CMK (cell line): Measurements from ENCODE around the gene TMEM35B.
"Not testable (repeated sequence)": the region's sequence is repeated elsewhere in the genome, so short reads cannot be mapped to it uniquely, and the experiment has no call there.

Experiments used
- DNase-seq: peaks from one replicate; pipeline ENCODE4 v3.0.0-alpha.2; 2010; ENCODE audit warnings: low read depth

Gene TMEM35B

DNA sequence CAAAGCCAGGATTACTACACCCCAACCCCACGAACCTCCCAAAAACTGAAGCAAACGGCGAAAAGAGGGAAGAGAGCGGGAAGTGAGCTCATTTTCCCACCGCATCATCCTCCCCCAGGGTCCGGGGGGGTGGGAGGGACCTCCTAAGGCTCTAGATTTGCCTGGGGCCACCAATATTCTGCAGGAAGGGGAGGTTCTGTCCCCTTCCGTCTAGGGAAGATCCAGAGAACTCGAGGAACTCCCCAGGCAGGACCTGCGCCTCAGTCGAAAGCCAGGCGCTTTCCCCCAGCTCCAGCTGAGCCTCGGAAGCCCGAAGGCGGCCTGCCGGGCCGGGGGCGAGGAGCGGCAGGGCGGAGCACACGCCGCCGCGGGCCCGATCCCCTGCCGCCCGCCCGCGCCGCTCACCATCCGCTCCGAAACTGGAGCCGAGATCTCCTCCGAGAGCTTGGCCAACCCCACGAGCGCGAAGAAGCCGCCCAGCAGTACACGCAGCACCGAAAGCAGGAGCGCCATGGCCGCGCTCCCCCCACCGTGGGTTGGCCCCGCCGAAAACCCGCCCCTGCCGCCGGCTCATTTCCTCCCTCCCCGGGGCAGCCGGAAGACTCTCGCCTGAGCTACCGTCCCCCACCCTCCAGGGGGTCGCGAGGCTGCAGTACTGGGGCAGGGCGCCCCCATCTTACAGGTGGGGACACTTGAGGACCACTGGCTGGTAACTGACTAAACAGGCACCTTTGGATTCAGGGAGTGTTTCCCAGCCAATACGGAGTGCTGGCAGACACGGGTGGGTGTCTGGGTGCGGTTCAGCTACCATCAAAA lies at the start of gene TMEM35B:
Gene TMEM35B, minus strand, starts transcription at position 555 of the 816 bp plus-strand sequence. Its CDS starts 42 bp downstream, at position 513.
- DNase-seq: peak; percentile 46

DNA sequence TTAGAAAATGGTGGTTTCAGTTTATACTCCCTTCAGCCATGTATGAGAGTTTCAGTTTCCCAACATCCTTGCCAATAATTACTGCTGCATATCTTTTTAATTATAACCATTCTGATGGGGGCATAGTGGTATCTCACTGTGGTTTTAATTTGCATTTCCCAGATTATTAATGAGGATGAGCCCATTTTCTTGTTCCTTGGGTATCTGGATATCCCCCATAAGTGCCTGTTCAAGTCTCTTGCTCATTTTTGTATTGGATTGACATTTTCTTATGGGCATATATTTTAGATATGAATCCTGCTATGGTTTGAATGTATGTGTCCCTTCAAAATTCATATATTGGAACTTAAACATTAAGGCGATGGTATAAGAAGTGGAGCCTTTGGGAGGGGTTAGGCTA lies 48.2 kb upstream of the TMEM35B start:
- no peak for DNase-seq

DNA sequence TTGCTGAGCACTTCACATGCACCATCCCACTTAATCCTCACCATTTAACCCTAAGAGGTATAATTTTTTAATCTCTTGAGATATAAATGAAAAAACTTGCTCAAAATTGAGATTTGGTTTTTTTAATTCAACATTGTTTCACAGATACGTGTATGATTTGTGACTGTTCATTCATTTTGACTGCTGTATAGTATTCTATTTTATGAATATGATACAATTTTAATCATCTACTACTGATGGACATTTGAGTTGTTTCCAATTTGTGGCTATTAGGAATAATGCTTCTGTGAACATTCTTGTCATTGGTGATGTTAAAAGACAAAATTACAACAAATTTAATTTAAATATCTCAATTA lies 47.2 kb upstream of the TMEM35B start:
- DNase-seq: no peak

DNA sequence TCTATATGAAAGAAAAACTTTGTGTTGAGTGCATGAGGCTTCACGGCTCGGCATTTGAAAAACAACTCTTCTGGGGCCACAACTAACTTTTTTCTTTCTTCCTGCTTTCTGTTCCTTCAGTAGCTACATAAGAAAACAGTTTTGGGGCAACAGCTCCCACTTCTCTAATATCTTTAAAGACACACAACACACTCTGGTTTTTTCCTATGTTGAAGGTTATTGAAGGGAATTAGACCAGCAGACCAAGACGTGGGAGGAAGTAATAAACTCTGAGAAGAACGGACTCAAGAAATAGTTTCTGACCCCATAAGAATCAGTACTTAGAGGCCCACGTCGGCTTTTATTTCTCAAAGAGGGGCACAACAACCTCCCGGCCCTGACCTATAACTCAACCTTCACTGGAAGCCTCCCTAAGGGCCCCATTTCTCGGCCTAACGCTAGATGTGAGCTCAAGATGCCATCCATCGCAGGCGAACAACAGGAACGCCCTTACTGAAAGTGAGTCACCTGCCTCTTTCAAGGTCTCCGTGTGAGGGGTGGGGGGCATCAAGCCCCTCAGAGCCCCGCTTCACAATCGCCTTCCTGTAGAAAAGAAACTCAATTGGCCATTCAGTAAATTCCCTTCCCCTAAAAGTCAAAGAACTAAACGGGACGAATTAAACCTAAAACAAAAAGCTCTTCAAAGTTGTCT lies 45.8 kb upstream of the TMEM35B start:
- peak; percentile 21 for DNase-seq

GRCh38 chr1:35030338-35030737 lies 45.2 kb upstream of the TMEM35B start:
- DNase-seq: no peak

GRCh38 chr1:35029761-35030160 lies 44.6 kb upstream of the TMEM35B start:
- DNase-seq: no peak

DNA sequence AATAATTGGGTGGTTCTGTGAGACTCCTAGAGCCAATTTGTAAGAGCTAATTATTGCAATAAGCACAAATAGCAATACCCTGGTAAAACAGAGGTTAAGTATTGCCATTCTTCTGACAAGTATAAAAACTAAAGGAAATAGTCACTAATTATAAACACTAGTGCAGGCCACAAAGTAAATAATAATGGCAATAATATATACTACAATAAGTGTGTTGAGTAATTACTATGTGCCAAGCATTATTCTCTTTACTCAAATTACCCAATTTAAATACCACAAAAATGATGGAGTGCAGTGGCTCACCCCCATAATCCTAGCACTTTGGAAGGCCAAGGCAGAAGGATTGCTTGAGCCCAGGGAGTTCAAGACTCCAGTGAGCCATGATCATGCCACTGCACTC lies 31.3 kb upstream of the TMEM35B start:
- DNase-seq: no peak

DNA sequence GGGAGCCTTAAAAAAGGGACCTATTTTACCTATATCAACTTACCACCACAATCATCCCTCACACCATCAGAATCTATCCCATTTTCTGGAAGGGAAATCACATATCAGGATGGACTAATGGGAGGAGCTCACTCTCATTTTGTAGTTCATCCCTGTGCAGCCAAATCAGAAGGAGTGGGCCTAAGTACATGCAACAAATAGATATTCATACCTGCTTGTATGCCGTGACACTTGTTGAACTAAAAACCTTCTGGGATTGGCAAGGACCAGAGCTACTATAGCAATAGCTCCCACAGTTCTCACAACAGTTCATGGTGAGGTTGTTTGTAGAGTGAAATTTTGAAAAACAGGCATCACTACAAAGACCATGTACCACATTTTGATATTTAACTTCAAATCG lies 29.3 kb upstream of the TMEM35B start:
- no peak for DNase-seq

GRCh38 chr1:35005711-35006110 lies 20.6 kb upstream of the TMEM35B start:
- no peak for DNase-seq

DNA sequence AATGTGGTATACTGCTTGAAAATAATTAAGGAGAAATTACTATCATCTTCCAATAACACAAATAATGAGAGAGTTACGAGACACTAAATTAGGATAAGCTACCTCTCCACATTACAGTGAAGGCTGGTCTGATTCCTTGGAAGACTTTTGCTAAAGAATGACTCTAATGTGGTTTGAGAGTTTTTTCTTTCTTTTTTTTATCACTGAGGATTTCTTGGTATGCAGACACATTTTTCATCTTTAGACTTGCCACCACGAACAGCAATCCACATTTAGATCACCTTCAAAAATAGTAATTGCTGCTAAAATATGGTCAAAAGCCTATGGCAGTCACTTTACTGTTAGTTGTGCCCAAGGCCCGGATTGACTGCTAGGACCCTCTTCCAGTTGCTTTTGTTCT lies 16.6 kb upstream of the TMEM35B start:
- DNase-seq: no peak

GRCh38 chr1:34994878-34995277 lies 9.7 kb upstream of the TMEM35B start:
- no peak for DNase-seq

DNA sequence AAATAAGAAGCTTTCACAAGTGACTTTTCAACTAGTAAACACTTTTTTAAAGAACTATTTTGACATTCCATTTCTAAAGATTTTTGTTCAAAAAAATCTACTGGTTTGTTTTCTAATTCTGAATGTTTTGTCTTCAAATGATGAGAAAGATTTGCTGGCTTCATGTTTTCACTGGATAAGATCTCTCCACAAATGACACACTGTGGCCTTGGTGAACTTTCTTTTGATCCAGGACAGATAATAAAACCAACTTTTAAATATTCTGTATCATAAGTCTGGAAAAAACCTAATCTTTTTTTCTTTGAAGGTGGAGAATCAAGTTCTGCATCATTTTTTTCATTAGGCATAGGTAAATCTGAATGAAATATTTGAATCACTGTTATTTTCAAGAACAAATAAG lies 3.4 kb upstream of the TMEM35B start:
- no peak for DNase-seq

GRCh38 chr1:34988147-34988546 lies 3.0 kb upstream of the TMEM35B start:
- no peak for DNase-seq

DNA sequence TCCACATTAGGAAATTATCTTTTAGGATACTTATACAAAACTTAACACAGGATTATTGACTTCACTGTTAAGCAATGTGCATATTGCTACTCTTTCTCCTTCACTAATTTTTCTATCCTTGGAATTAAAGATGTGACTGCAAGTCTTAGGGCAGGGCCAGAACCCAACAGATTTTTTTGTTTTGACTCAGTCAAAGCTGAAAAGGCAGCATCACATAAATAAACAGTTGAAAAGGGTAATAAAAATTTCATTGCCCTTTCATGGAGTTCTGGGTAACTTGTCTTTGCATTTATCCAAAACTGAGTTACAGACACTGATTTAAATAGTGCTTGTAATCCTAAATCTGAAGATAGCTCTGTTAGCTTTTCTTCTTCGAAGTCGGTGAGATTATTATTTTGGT lies 1.9 kb upstream of the TMEM35B start:
- no peak for DNase-seq

GRCh38 chr1:34985609-34985904 lies 410 bp upstream of the TMEM35B start:
- DNase-seq: not testable (repeated sequence)

GRCh38 chr1:34984435-34984792 lies 733 bp downstream of the TMEM35B start:
- no peak for DNase-seq

- no peak for DNase-seq
Observed at GRCh38 chr1:34983700-34984355, 1.3 kb downstream of the TMEM35B start.

DNA sequence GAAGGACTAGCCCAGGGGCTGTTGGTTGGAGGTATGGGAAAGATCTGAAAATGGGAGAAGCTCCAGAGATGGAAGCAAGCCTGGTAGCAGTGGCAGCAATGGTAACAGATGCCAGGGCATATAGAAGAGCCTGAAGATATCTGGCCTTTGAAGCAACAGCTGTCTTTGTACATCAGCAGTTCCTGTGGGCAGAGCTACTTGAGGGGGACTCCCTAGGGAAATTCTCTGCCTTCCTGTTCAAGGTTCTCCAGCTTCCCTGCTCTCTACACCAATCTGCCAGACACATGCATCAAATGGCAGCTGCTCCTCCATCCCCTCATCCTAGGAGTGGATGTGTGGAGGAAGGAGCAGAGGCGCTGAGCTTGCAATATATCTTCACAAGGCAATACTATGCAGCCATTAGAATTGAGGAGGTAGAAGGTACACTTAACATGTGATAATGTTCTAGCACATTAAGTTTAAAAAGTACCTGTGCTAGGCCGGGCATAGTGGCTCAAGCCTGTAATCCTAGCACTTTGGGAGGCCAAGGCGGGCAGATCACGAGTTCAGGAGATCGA lies 2.2 kb downstream of the TMEM35B start:
- DNase-seq: no peak

- DNase-seq: no peak
Observed at GRCh38 chr1:34980715-34981114, 4.4 kb downstream of the TMEM35B start.

DNA sequence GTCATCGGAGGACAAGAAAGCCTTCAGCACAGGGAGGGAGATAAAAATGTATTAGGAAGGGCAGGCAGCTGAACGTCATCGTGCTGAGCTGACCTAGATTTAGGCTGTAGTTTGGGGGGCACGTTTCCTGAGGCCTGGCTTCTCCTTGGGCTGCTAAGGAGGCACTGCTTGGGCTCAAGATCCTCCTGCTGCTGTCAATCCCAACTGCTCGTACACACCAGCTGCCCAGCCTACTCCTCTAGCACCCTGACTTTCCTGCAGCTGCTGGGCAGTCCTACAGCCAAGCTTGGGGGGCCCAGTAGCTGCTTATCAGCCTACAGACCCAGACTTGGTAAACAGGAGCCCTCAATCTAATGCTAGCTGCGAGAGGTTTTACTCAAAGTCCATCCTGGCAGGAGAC lies 6.2 kb downstream of the TMEM35B start:
- no peak for DNase-seq

DNA sequence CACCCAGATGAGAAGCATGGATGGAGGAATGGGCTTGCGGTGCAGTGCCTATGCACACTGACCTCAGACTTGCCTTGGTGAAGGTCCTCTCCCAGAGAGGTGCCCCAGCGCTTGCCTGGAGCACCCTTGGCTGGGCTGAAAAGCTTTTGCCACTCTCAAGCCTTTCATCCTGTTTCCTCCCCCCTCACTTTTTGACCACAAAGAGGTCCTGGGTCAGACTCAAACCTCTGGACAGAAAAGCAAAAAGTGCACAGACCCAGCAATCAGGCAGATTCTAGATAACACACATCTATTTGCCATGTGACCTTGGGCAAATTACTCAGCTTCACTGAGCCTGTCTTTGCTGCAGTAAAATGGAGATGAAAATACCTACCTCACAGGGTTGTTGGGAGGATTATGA lies 7.3 kb downstream of the TMEM35B start:
- DNase-seq: no peak

- no peak for DNase-seq
Observed at GRCh38 chr1:34977210-34977471, 8.0 kb downstream of the TMEM35B start.
